Prostate gland (tissue), 2 donors: ENCODE data around the gene TM7SF2.

Experiments
- POLR2A ChIP-seq: fragments of 450-650 bp; IDR thresholded peaks from one replicate; pipeline ENCODE4 v1.6.1; 2016; ENCODE audit warnings: antibody characterized with exemption, mild to moderate bottlenecking
- POLR2AphosphoS5 ChIP-seq: sonication (generic); formaldehyde crosslinking; IDR thresholded peaks from one replicate; pipeline ENCODE4 v1.6.1; 2017; ENCODE audit warnings: antibody characterized with exemption
- TF ChIP-seq, protein P1 (sequence below), 4 experiments: fragments of 200-600 bp in 2 of 4; fragments of 450-650 bp in 2 of 4; sonication (generic) in 2 of 4; IDR thresholded peaks; 1 replicate in 3 of 4; 2 replicates in 1 of 4; pipeline ENCODE4 v1.5.1; 2016 to 2019; ENCODE audit warnings: antibody characterized with exemption in 4 of 4, mild to moderate bottlenecking in 2 of 4, moderate library complexity in 2 of 4

DNA sequence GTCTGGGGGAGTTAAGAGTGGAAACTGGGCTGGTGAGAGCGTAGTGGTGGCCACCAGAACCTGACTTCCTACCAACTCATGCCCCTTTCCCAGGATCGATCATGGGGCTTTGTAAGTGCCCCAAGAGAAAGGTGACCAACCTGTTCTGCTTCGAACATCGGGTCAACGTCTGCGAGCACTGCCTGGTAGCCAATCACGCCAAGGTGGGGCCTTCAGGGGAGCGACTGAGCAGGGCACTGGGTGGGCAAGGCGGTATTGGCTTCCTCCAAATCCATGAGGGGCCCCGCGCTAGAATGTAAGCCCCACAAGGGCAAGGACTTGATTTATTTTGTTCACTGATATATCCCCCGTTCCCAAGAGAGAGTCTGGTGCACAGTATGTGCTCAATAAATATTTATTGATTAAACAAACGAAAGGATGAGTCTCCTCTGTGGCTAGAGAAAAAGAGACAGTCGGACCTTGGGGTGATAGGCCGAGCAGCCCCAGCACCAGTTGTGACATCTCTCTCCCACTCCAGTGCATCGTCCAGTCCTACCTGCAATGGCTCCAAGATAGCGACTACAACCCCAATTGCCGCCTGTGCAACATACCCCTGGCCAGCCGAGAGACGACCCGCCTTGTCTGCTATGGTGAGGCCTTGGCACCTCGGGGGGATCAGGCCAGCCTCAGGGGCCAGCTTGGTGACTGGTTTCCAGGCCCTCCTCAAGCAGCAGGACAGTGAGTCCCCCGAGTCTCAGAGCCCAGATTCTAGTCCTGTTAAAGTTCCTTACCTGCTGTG, 26.9 kb upstream of the TM7SF2 start:
- TF ChIP-seq POLR2A: no peak
- TF ChIP-seq, protein P1, sequence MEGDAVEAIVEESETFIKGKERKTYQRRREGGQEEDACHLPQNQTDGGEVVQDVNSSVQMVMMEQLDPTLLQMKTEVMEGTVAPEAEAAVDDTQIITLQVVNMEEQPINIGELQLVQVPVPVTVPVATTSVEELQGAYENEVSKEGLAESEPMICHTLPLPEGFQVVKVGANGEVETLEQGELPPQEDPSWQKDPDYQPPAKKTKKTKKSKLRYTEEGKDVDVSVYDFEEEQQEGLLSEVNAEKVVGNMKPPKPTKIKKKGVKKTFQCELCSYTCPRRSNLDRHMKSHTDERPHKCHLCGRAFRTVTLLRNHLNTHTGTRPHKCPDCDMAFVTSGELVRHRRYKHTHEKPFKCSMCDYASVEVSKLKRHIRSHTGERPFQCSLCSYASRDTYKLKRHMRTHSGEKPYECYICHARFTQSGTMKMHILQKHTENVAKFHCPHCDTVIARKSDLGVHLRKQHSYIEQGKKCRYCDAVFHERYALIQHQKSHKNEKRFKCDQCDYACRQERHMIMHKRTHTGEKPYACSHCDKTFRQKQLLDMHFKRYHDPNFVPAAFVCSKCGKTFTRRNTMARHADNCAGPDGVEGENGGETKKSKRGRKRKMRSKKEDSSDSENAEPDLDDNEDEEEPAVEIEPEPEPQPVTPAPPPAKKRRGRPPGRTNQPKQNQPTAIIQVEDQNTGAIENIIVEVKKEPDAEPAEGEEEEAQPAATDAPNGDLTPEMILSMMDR (IDR thresholded peaks at IDR 0.05): no peak
- no peak for TF ChIP-seq POLR2AphosphoS5
